ENCODE results near the gene CRMP1.

The CRMP1 gene

DNA sequence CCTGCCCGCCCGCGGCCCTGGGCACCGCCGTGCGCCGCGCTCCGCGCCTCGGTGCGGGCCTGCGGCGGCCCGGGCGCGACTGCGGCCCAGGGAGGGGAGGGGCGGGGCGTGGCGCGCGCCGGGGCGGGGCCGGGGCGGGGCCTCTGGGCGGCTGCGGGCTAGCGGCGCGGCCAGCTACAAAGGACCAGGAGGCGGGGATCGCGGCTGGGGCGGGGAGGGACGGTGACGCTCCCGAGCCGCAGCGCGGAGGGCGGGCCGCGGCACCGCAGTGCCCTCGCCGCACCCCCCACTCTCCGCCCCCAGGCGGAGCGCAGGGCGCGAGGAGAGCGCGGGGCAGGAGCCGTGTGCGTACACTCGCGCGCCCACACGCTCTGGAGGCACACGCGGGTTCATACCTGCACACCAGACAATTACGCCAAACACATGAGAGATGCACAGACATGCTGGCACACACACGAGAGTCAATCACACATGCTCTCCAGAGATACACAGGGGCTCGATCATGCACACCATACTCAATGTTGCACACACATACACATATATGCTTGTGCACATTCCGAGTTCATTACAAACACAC lies at the start of gene CRMP1:
CRMP1 (minus strand) TSS at position 83 of the 577 bp plus-strand sequence. CDS start 117 bp downstream, outside the sequence.
- DNase-seq (ENCODE audit: low read depth), result no peak

DNA sequence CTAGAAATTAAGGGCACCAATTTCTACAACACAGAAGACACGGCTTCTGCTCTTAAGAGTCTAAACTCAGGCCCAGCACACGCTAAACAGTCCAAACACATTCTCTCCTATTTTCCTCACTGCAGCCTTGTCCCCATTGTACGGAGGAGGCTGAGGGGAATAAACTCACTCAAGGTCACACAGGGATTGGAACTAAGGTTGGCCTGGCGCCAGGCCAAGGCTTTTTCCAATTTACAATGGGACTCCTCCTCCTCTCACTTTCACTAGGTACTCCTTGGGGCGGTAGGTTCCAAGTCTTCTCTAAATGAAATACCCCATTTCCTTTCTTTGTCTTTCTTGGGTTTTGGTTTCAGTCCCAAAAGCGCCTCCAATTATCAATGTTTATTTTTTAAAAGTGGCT lies 48.7 kb upstream of the CRMP1 start:
- DNase-seq (ENCODE audit: low read depth), result no peak

DNA sequence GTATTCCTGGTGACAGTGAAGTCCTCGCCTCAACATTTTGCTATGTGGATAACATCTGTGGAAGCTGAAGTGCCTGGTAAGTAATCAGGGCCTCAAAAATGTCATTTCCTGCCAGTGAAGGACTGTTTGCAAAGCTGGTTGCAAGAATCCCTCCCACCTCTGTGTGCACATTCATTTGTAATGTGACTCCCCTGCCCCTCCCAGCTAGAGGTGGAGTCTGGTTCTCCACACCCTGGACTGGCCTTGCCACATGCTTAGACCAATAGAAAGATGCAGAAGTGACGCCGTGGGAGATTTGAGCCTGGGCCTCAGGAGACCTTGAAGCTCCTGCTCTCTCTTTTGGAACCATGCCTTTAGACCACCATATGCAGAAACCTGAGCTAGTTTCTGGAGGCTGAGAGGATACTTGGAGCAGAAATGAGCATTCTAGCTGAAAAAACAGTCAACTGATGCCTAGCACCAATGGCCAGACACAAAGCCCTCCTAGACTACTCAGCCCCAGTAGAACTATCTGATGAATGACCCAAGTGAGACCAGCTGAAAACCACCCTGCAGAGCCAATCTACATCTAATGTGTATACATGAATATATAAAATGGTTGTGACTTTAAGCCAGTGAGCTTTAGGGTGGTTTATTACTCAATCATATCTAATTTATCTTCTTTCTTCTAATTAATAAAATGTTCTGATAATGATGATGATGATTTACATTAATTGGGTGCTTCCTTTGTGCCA lies 47.8 kb upstream of the CRMP1 start:
- DNase-seq (ENCODE audit: low read depth), result no peak

DNA sequence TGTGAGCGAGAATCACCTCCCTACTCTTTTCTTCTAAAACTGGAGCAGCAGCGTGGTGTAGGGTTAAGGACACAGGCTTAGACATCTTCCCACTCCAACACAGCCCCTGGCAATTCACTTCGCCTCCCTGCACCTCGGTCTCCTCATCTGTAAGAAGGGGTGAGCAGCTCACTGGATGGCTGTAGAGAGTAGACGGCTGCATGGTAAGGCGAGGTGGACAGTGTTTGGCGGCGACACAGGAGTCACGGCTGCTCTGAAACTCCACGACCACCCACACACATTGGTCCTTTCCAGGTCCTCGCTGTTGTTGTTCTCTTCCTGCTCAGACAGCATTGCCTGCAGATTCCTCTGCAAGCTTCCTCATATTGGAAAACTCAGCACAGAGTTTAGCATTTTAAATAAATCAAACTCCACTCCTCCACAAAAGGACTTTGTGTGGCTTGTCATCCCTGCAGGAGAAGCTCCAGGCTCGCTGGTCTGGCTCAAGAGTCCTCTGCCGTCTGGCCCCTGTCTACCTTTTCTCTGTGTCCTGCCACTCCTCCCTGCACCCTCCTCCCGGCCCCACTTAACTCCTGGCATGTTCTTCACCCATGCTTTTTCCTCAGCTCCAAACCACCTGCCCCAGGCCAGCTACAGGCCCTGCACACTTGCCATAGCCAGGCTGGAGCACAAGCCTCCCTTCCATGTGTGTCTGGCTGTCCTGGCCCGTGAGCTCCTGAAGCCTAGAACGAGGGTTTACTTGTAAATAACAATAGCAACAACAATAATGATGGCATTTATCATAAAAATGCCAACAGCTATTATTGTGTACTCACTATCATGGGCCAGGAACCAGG lies 41.3 kb upstream of the CRMP1 start:
- no peak for DNase-seq (ENCODE audit: low read depth)

DNA sequence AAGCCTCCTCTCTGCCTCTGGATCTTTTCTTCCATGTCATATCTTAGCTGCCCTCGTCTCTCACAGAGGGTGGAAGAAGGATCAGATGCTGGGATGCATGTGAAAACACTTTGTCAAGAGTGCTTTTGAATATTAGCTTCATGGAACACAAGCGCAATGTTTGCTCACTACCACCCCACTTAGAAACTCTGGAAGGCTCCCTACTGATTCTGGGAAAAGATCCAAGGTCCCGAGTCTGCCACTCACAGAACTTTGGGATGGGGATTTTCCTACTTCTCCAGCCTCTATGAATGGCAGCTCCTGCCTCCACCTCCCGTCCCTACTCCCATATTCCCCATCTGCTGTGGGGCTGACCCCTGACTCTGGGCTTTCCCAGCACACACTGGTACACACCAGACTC lies 40.2 kb upstream of the CRMP1 start:
- DNase-seq (ENCODE audit: low read depth), result no peak

DNA sequence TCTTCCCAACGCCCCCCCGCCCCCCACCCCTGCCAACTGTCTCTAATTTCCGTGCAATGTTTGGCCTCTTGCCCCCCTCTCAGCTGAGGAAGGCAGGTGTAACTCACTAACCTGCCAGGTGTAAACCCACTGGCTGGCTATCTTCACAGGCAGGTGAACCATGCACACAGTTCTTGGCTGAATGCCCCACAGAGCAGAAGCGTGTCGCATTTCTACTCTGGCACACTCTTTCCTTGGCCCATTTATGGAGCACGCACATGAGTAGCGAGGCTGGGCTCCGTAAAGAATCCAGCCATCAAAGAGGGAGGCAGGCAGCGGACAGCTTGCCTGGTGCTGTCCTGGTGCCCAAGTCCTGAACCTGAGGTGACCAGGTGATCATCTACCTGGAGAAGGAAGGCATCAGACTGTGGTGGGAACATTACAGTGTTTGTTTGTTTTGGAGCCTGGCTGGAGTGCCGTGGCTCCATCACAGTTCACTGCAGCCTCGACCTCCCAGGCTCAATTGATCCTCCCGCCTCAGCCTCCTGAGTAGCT lies 39.2 kb upstream of the CRMP1 start:
- DNase-seq (ENCODE audit: low read depth), result no peak

DNA sequence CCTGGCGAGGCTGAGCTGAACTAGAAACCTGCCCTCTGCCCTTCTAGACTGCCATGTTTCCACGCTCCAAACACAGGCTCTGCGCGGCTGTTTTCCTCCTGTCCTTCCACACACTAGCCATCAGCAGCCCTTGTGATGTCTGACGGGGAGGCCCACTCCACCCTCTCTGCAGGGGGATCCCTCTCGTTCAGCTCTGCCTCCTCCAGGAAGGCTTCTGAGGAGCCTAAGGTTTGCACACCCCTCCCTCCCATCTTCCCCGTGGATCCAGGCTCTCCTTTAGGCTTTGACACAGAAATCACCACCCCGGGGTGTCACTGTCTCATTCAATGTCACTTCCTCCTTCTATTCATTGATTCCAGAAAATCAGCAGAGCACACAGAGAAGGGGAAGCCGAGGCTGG lies 38.6 kb upstream of the CRMP1 start:
- no peak for DNase-seq (ENCODE audit: low read depth)

DNA sequence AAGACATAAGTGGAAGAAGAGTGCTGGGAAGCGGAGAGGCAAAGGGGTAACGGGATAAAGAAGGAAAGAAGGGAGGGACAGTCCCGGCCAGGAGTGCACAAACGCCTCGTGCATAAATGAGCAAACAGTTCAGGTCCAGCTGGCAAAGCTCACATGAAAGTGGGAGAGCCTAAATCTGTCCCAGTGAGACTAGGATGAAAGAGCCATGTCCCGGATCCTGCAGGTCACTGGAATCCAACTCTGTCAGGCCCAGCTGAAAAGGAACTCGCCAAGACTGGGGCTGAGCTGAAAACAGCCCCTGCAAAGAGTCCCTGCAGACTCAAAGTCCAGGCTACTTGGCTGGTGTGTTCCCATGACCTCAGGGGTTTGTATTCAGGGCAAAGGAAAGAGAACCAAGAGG lies 38.0 kb upstream of the CRMP1 start:
- no peak for DNase-seq (ENCODE audit: low read depth)

DNA sequence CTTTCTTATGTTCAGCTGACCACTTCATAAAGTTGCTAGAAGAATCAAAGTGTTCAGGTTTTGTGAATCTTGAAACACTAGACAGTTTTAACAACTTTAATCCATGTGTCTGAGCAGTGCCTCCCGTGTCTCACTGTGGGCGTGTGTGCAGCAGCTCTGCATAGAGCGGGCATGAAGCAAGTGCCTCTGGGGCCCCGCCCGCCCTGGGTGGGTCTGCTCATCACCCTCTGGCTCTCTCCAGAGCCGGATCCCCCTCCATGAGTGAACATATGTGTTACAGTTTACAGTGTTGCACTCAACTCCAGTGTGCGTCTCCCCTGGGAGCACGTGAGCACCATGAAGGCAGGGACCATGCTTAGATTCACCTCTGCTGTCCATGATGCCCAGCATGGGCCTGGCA lies 37.6 kb upstream of the CRMP1 start:
- no peak for DNase-seq (ENCODE audit: low read depth)

DNA sequence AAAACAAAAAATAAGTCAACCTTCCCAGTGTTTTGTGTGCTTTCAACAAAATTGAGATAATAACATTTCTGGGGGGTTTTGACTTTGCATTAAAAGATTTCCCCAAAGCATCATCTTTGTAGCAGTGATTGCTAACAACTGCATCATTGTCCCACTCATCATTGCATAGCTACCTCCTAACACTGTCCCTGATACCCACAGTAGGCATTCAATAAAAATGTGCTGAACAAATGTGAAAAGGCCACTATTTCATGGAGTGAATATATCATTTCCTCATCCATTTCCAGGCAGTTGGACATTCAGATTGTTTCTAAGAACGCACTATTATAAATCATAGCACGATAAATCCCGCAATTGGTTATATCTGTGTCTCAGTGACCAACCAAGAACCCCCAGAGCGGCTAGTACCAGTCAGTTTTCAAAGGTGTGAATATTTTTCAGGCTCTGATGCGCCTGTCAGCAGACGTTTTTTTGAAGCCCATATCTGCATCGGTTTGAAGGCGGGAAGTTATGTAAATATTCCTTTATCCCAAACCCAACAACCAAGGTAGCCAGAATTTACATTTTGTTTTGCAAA lies 36.0 kb upstream of the CRMP1 start:
- no peak for DNase-seq (ENCODE audit: low read depth)

DNA sequence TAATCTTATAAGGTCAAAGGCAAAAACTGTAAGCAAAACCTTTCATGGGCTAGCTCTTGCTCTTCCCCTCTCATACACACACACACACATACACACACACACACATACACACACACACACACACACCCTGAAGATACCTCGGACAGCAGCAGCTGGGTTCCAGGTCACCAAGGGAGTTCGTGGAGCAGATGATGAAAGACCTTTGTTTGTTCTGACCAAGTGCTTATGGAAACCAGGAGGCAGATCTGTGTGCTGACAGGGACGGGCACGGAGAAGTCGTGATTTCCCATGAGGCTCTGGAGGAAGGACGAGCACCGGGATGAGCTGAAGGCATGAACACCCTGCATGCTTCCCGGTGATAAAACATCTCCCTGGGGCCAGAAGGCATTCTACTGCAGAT lies 35.4 kb upstream of the CRMP1 start:
- no peak for DNase-seq (ENCODE audit: low read depth)

DNA sequence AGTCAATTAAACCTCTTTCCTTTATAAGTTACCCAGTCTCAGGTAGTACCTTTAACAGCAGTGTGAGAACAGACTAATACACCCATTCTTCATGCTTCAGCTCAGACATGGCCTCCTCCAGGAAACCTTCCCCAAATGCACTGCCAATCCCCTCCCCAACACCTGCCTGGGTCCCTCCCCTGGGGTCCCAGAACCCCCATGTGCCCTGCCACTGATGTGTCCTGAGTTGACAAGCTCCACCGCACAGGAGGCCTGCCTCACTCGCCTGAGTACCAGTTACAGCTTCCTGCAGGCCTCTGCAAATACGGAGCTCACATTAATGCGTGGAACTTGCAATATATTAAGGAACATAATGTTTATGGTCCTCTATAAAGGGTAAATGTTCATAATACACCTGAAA lies 34.9 kb upstream of the CRMP1 start:
- DNase-seq (ENCODE audit: low read depth), result no peak

DNA sequence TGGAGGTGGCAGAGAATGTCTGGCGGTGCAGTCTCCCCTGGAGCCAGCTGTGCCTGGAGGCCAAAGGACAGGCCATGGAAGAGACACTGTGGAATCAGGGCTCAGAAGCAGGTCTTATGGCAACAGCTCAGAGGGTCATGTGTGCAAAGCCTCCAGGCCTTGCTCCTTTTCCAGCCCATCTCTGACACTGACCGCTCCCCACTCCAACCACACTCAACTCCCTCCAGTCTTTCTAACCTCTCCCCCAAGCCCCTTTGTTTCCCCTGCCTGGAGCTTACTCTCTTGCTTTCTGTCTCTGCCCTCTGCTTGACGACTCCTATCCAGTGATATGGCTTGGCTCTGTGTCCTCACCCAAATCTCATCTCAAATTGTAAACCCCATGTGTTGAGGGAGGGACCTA lies 34.2 kb upstream of the CRMP1 start:
- DNase-seq (ENCODE audit: low read depth), result no peak

DNA sequence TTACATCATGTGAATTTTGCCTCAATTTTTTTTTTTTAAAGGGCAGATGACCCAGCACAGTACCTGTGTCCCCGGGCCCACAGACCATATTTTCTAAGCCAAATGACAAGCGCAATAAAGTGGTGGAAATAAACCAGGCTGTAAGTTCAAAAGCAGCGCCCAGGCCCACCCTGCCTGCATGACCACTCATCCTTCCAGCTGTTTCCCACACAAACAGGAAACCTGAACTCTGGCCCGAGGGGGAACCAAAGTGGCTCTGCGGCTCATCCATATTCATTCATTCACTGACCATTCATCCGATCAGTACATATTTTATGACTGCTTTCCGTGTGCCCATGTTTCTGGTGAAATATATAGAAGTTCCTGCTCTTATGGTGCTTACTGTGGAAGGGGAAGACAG lies 33.7 kb upstream of the CRMP1 start:
- no peak for DNase-seq (ENCODE audit: low read depth)

DNA sequence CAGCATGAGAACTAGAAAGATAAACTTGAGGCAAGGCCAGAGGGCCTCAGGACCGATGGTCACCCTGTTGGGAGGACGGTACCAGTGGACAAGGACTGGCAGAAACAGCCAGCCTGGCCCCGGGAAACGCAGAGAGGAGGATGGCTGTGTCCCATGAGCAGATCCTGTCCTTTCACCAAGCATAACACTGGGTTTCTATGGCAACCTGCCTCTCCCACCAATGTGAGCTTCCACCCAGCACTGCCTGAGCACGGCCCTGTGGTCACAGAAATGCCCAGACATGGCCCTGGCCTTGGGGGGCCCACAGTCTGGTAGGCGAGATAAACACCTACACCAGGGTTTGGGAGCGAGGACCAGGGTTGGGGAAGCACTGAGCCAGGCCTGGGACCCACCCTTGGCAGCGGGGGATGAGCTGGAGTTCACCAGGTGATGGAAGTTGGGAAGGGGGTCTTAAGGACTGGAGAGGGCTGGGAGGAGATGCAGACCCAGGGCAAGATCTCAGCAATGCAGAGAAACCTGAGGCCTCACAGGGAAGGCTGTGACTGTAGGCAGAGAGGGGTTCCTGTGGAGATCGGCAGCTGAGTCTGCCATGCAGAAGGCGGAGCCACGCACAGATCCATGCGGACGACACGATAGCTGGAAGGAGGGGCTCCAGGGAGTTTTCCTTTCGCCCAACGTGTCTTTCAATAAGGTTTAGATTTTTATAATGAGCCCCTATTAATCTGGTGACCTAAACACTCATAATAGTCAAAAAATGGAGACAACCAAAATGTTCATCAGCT lies 32.7 kb upstream of the CRMP1 start:
- no peak for DNase-seq (ENCODE audit: low read depth)

DNA sequence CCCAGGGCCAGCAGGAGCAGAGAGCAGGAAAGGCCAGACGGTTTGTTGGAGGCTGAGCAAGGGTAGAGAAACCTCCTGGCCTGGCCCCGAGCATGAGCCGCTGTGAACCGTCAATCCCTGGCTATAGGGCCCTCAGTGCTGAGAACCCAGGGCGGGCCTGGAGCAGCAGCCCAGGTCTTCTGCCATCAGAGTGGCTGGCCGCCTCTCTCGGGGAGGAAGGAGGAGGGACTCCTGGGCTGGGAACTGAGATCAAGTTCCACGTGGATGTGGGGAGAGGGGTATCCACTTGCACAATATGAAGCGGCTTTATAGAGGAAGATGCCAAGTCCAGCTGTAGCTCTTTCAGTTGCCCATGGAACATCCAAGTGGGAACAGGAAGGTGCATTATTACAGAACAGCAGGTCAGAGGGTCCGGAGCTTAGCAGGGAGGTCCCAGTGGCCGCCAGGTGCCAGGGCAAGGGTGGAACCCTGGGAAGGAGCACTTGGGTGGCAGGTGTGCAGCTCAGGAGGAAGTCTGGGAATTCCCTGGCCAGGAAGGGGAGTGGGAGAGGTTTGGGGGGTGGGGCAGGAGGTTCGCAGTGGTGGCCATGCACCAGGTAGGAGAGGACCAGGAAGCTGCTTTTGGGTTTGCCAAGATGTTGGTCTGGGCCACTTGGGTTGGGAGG lies 31.7 kb upstream of the CRMP1 start:
- no peak for DNase-seq (ENCODE audit: low read depth)

DNA sequence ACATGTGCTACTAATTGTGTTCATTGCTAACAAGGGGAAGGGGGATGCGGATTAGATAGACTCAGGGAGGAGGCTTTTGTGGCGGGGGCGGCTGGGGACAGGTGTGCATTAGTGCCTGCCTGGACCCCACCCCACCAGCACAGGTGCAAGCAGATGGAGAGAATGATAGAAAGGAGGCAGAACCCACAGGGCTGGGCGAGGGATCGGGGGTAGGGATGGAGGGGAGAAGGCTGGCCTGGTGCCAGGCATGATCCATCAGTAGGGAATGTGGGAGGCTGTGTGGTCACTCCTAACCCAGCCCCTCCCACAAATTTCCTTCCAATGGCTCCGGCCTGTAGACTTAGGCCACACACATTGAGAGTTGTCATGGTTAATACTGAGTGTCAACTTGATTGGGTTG lies 30.5 kb upstream of the CRMP1 start:
- DNase-seq (ENCODE audit: low read depth), result no peak

DNA sequence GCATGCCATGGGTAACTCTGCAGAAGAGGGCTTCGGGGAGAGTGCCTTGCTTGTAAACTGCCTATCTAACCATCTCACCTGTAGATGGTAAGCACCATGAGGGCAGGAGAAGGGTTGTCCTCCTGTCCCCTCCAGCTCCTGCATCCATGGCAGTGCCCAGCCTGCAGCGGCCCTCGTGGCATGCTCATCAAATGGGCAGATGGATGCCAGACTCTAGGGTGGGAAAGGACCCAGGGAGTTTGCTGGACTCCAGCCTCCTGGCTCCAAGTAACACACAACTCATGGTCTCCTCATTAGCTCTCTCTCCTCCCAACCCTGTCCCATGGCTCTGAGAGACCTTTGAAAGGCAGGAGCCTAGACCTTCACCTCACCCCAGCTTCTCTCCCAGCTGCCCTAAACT lies 29.7 kb upstream of the CRMP1 start:
- DNase-seq (ENCODE audit: low read depth), result no peak

DNA sequence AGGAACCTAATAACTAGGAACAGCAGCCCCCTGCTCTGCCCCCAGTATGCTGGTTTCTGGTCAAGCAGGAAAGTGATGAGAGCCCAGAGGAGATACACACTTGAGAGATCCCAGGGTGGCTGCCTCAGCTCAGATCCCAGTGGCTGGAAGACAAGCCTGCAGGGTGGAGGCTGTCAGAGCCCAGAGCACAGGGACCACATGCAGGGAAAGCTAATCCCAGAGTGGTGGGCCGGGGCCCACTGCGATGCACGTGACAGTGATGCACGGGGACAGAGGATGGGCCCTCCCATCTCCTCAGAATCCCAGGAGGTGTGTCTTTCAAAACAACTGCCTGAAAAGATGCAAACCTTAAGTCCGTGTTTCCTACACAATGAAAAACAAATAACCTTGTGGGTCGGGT lies 29.1 kb upstream of the CRMP1 start:
- no peak for DNase-seq (ENCODE audit: low read depth)

DNA sequence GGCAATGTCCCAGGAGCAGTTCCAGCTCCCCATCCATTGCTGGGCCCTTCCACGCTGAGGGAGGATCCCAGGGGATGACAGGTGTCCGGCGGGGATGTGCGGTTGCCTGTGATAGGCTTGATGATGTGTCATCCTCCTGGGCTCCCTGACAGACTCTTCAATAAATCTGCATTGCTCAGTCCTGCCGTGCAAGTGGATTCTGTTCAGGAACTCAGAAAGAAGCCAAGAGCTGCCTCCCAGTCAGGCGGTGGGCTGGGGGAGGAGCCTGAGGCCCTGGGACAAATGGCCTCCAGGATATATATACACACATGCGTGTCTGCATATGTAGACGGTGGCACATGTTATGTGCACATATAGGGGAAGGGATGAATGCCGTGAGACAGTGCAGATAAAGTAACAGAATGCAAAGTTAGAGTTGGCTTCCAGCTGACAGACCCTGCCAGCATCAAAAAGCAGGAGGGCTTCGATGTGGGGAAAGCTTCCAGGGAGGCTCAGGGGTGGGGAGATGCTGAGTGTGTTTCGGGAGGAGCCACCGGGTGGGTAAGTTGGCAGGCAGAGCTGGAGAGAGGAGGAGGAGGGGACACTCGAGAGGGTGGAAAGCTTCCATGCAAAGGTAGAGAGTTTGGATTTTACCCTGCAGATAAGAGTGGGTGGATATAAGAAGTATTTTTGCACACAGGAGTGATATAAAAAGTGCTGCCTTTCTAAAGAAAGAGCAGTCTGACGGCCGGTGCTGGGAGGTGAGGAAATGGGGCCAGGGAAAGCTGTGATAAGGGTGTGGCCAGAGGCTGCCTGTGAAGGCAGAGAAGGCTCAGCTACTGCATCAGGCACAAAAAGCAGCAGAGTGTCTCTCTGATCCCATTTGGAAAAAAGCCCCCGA lies 28.5 kb upstream of the CRMP1 start:
- DNase-seq (ENCODE audit: low read depth), result no peak
